Adipocyte (in vitro differentiated cells): ENCODE results near the gene MINDY4.
"Not testable (repeated sequence)": the region's sequence is repeated elsewhere in the genome, so short reads cannot be mapped to it uniquely, and the experiment has no call there.

Experiments
- DNase-seq: peaks from one replicate; pipeline ENCODE4 v3.0.0-alpha.2; 2015; ENCODE audit warnings: low read depth
- H3K27me3 ChIP-seq: replicated peaks from 2 replicates; pipeline ENCODE4 v1.7.0; 2013; ENCODE audit warnings: mild to moderate bottlenecking, low read length, moderate library complexity; ENCODE audit not compliant: control insufficient read depth, insufficient read depth
- H3K36me3 ChIP-seq: 2 replicates; pipeline ENCODE4 v1.7.0; 2013; ENCODE audit warnings: low read length, mild to moderate bottlenecking, moderate library complexity; ENCODE audit not compliant: control insufficient read depth, insufficient read depth, severe bottlenecking
- H3K4me1 ChIP-seq: 2 replicates; pipeline ENCODE4 v1.7.0; 2013; ENCODE audit warnings: mild to moderate bottlenecking, low read length, moderate library complexity; ENCODE audit not compliant: control insufficient read depth, insufficient read depth
- H3K4me3 ChIP-seq: 2 replicates; pipeline ENCODE4 v1.7.0; 2013; ENCODE audit warnings: mild to moderate bottlenecking, low read length, moderate library complexity
- H3K9ac ChIP-seq: 2 replicates; pipeline ENCODE4 v1.7.0; 2013; ENCODE audit warnings: mild to moderate bottlenecking, low read length, moderate library complexity
- H3K9me3 ChIP-seq: 2 replicates; pipeline ENCODE4 v1.7.0; 2013; ENCODE audit warnings: mild to moderate bottlenecking, low read length, moderate library complexity; ENCODE audit not compliant: control insufficient read depth

Gene MINDY4

GRCh38 chr7:30828591-30828990, 57.4 kb downstream of the MINDY4 start:
- DNase-seq = no peak
- no peaks in the 10 kb centered on the region for H3K9me3 ChIP-seq
- H3K4me1 ChIP-seq = peaks cover 14% of the 10 kb centered on the region
- peaks cover 4% of the 10 kb centered on the region for H3K36me3 ChIP-seq
- no peaks in the 10 kb centered on the region for H3K27me3 ChIP-seq
- H3K9ac ChIP-seq = no peak overlapping the region
- H3K4me3 ChIP-seq = no peak overlapping the region

DNA sequence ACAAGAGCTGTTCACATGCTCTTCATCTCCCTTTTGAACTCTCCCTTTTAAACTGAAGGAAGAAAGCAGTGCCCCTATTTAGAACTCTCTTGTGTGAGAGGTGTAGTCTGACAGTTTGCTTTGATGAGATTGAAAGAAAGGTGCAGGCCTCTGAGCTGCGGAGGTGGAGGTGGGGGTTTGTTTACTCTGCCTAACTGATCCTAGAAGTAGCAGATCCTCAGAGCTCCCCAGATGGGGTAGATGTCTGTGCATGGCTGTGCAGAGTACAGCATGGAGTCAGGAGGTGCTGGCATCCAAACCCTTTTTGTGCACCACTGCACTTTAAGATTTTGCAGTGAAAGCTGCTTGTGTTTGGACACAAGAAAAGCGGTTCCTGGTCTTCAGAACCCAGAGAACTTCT, 58.3 kb downstream of the MINDY4 start:
- H3K4me1 ChIP-seq = peaks cover 14% of the 10 kb centered on the region
- DNase-seq = no peak
- no peaks in the 10 kb centered on the region for H3K9me3 ChIP-seq
- H3K9ac ChIP-seq = no peak overlapping the region
- no peaks in the 10 kb centered on the region for H3K27me3 ChIP-seq
- H3K4me3 ChIP-seq = no peak overlapping the region
- peaks cover 4% of the 10 kb centered on the region for H3K36me3 ChIP-seq

DNA sequence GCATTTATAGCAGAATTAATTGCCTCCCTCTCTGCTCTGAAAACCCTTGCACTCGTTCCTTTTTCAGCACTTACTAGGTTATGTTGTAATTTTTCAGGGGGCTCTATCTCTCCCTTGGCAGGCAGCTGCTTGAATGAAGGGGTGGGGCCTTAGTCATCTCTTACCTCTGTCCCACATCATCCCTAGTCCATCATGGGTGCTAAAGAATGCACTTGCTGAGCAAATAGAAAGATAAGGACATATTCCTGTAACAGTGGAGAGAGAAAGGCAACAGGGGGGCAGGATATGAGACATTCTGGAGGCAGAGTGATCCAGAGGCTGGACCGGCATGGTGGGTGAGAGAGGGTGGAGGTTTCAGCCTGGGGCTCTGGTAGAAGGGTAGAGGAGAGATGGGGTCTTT, 60.0 kb downstream of the MINDY4 start:
- H3K4me1 ChIP-seq = peaks cover 14% of the 10 kb centered on the region
- H3K36me3 ChIP-seq = peaks cover 7% of the 10 kb centered on the region
- H3K9me3 ChIP-seq = no peaks in the 10 kb centered on the region
- H3K27me3 ChIP-seq = no peaks in the 10 kb centered on the region
- H3K4me3 ChIP-seq = no peak overlapping the region
- DNase-seq = no peak
- H3K9ac ChIP-seq = no peak overlapping the region

DNA sequence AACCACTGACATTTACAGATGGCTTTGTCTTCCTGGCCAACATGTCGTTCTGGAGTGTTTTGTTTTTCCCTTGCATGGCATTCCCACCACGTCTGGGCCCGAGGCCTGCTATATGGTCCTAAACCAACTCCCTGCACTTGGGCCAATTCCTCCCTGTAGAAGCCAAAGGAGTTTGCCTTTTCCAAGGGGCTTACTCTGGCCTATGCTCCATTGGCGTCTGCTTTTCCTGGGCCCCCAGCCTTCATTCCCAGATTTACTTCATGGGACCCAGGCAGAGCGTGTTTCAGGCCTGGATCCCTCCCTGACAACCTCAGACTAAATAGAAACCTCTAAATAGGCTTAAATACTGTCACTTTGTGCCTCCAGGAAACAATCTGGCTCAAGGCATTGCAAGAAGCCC, 60.7 kb downstream of the MINDY4 start:
- H3K36me3 ChIP-seq = peaks cover 11% of the 10 kb centered on the region
- no peak overlapping the region for H3K4me3 ChIP-seq
- H3K4me1 ChIP-seq = peaks cover 14% of the 10 kb centered on the region
- DNase-seq = no peak
- no peak overlapping the region for H3K9ac ChIP-seq
- H3K27me3 ChIP-seq = no peaks in the 10 kb centered on the region
- no peaks in the 10 kb centered on the region for H3K9me3 ChIP-seq

DNA sequence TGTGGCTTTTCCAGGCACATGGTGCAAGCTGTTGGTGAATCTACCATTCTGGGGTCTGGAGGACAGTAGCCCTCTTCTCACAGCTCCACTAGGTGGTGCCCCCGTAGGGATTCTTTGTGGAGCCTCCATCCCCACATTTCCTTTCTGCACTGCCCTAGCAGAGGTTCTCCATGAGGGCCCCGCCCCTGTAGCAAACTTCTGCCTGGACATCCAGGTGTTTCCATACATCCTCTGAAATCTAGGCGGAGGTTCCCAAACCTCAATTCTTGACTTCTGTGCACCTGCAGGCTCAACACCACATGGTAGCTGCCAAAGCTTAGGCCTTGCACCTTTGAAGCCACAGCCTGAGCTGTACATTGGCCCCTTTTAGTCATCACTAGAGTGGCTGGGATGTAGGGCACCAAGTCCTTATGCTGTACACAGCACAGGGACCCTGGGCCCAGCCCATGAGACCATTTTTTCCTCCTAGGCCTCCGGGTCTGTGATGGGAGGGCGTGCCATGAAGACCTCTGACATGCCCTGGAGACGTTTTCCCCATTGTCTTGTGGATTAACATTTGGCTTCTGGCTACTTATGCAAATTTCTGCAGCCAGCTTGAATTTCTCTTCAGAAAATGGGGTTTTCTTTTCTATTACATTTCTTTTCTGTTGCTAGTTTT, 62.9 kb downstream of the MINDY4 start:
- not testable (repeated sequence) for H3K9ac ChIP-seq, H3K4me3 ChIP-seq, H3K9me3 ChIP-seq, DNase-seq, H3K27me3 ChIP-seq
- peaks cover 24% of the 10 kb centered on the region for H3K36me3 ChIP-seq
- peaks cover 14% of the 10 kb centered on the region for H3K4me1 ChIP-seq

DNA sequence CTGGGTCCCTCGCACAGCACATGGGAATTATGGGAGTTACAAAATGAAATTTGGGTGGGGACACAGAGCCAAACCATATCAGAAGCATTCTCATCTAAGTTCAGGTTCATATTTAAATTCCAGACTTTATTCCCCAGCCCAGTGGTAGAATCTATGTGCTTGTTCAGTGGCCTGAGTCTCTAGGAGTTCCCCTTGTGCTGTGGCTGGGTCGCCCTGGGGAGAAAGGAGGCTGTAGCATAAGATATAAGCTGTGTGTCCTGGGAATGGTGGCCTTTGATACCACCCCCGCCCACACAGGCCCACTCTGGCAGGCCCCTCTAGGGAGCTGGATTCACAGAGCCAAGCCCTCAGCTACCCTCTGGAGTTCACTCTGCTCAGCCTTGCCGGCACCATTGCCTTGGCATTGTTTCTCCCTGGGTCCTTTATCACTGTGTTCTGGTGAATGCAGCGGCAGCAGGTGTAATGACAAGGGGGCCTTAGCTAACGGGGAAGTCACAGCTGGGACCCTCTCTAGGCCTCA, 64.2 kb downstream of the MINDY4 start:
- H3K4me1 ChIP-seq = peaks cover 14% of the 10 kb centered on the region
- H3K4me3 ChIP-seq = no peak overlapping the region
- peaks cover 31% of the 10 kb centered on the region for H3K36me3 ChIP-seq
- no peak overlapping the region for H3K9ac ChIP-seq
- no peaks in the 10 kb centered on the region for H3K27me3 ChIP-seq
- H3K9me3 ChIP-seq = no peaks in the 10 kb centered on the region
- no peak for DNase-seq

GRCh38 chr7:30836991-30837390, 65.8 kb downstream of the MINDY4 start:
- no peaks in the 10 kb centered on the region for H3K9me3 ChIP-seq
- H3K27me3 ChIP-seq = no peaks in the 10 kb centered on the region
- no peak overlapping the region for H3K4me3 ChIP-seq
- no peak for DNase-seq
- no peaks in the 10 kb centered on the region for H3K4me1 ChIP-seq
- no peak overlapping the region for H3K9ac ChIP-seq
- H3K36me3 ChIP-seq = peaks cover 38% of the 10 kb centered on the region

DNA sequence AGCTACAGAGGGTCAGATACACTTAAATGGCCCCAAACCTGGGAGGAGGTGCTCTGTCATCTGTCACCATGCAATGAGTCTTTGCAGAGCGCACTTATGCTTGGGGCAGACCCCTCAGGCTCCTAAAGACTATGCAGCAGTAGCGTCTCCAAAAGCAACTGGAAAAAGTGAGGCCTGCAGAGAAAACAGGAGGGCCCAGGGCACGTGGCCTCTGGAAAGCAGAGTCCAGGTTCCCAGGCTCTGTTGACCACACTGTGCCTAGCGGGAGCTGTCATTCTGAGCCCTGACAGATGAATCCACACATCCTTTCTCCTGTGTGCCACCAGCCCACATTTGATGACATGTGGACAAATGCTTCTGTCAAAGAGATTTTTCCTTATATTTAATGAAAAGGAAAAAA, 66.4 kb downstream of the MINDY4 start:
- Histone ChIP-seq H3K36me3 (peaks cover 38% of the 10 kb centered on the region), H3K4me3 (no peak overlapping the region), H3K9me3 (no peaks in the 10 kb centered on the region), H3K27me3 (no peaks in the 10 kb centered on the region), H3K4me1 (peaks cover 6% of the 10 kb centered on the region), H3K9ac (no peak overlapping the region)
- no peak for DNase-seq

- no peak overlapping the region for H3K9ac ChIP-seq
- H3K4me1 ChIP-seq = peaks cover 10% of the 10 kb centered on the region
- H3K9me3 ChIP-seq = no peaks in the 10 kb centered on the region
- H3K27me3 ChIP-seq = no peaks in the 10 kb centered on the region
- no peak for DNase-seq
- peaks cover 38% of the 10 kb centered on the region for H3K36me3 ChIP-seq
- H3K4me3 ChIP-seq = no peak overlapping the region
These were observed 66.8 kb downstream of the MINDY4 start for GRCh38 chr7:30838008-30838407.

GRCh38 chr7:30840141-30841024, 69.2 kb downstream of the MINDY4 start:
- no peak overlapping the region for H3K9ac ChIP-seq
- H3K27me3 ChIP-seq = no peaks in the 10 kb centered on the region
- DNase-seq = no peak
- H3K4me3 ChIP-seq = no peak overlapping the region
- peaks cover 34% of the 10 kb centered on the region for H3K36me3 ChIP-seq
- H3K9me3 ChIP-seq = no peaks in the 10 kb centered on the region
- peaks cover 28% of the 10 kb centered on the region for H3K4me1 ChIP-seq

DNA sequence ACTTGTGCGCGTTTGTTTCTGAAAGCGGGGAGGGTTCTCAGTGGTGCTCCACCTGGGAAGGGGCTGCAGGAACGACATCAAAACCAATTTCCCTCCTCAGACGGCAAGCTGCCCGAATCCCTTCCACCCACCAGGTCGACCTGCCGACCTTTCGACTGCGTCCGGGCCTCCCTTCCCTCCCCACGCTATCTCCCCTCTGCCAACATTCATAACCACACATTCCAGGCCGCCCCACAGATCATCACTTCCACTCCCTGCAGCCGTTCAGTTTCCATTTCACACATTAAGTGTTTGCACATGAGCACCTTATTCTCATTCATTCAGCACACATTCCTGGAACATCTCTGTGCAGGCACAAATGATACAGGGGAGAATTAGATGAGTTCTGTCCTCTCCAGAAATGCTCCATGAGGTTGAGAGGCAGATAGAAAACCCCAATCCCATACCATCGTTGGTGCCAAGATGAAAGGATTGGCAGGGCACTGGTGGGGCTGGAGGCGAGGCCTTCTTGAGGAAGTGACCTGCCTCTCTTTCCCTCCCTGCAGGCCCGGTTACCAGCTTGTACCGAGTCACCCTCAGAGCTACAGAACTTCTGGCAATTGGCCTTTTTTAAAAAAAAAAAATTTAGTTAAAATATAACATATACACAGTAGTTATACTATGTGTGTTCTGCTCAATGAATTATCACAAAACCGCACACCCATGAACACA, 70.0 kb downstream of the MINDY4 start:
- H3K9me3 ChIP-seq = no peaks in the 10 kb centered on the region
- DNase-seq = no peak
- peaks cover 34% of the 10 kb centered on the region for H3K36me3 ChIP-seq
- no peaks in the 10 kb centered on the region for H3K27me3 ChIP-seq
- H3K4me1 ChIP-seq = peaks cover 36% of the 10 kb centered on the region
- no peak overlapping the region for H3K9ac ChIP-seq
- no peak overlapping the region for H3K4me3 ChIP-seq
